Fibroblast of mammary gland (primary cell): Measurements from ENCODE around the gene DYRK2.
A peak's percentile ranks its signal among the peaks of the same experiment; 100 is the strongest.

Experiments
- DNase-seq: peaks from one replicate; pipeline ENCODE4 v3.0.0-alpha.2; 2010; ENCODE audit warnings: low read depth
- H3K4me3 ChIP-seq: 2 replicates; pipeline ENCODE4 v1.5.1; 2011; ENCODE audit warnings: low read depth, mild to moderate bottlenecking, low read length, moderate library complexity; ENCODE audit not compliant: control insufficient read depth
- CTCF ChIP-seq: conservative IDR thresholded peaks from 2 replicates; pipeline ENCODE4 v1.5.1; 2011; ENCODE audit warnings: low read depth, low read length, inconsistent platforms; ENCODE audit not compliant: control insufficient read depth, insufficient read depth

DYRK2 gene

GRCh38 chr12:67618303-67618702 is 30.2 kb upstream of the DYRK2 start:
- TF ChIP-seq CTCF, result no peak
- no peak for DNase-seq
- H3K4me3 ChIP-seq, result no peak overlapping the region

- H3K4me3 ChIP-seq, result no peak overlapping the region
- no peak for TF ChIP-seq CTCF
- peak; percentile 46 for DNase-seq
These were observed 27.4 kb upstream of the DYRK2 start for GRCh38 chr12:67621112-67621511.

GRCh38 chr12:67621926-67622325 is 26.6 kb upstream of the DYRK2 start:
- H3K4me3 ChIP-seq, result no peak overlapping the region
- TF ChIP-seq CTCF, result no peak
- DNase-seq, result no peak

GRCh38 chr12:67623259-67623658 is 25.3 kb upstream of the DYRK2 start:
- H3K4me3 ChIP-seq, result no peak overlapping the region
- no peak for TF ChIP-seq CTCF
- no peak for DNase-seq

- H3K4me3 ChIP-seq, result no peak overlapping the region
- no peak for DNase-seq
- no peak for TF ChIP-seq CTCF
These were observed 24.2 kb upstream of the DYRK2 start for GRCh38 chr12:67624355-67624754.

- DNase-seq, result no peak
- TF ChIP-seq CTCF, result no peak
- no peak overlapping the region for H3K4me3 ChIP-seq
These were observed 23.5 kb upstream of the DYRK2 start for GRCh38 chr12:67625004-67625403.

- no peak overlapping the region for H3K4me3 ChIP-seq
- no peak for TF ChIP-seq CTCF
- DNase-seq, result no peak
These were observed 22.4 kb upstream of the DYRK2 start for GRCh38 chr12:67626156-67626555.
